GM21737 (cell line): ENCODE measurements around the gene FCN2.

Source experiments
- ATAC-seq: cut with Tn5 transposase; IDR thresholded peaks from one replicate; pipeline ENCODE4 v1.9.1; 2021; ENCODE audit warnings: mild to moderate bottlenecking, moderate library complexity; ENCODE audit not compliant: unreplicated experiment

The FCN2 gene

DNA sequence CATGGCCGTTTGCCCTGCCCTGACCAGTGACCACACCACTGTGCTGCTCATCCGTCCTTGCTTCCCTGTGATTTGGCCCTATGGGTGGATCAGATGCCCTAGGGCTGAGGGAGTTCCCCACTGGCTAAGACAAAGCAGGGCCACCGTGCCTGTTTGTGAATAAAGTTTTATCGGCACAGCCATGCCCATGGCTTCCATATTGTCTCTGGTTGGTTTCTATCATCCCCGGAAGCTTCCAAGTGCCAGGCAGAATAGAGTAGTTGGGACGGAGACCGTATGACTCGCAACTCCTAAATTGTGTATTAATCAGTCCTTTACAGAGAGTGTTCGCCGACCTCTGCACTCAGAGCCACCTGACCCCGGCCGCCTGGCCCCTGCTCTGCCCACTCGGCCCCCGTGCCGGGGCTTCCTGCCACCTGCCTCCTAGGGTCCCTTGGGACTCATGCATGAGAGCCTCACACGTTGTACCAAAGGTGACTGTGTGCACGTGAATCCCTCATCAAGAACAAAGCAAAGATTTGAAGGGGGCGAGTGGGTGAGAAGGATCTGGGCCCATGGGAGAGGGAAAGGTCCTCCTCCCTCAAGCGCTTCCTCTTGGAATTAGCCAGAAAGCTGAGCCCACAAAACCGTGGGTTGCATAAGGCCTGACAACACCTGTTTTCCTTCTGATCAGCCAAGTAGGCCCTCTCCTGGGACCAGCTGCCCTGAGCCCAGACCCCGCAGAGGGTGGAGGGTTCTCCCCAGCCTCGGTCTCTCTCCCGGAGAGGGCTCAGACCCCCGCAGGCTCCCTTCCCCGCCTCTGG lies 11.7 kb upstream of the FCN2 start:
- no peak for ATAC-seq

GRCh38 chr9:134869554-134870300 lies 10.9 kb upstream of the FCN2 start:
- ATAC-seq, result no peak

- ATAC-seq, result no peak
Measured at GRCh38 chr9:134870301-134870694, 10.3 kb upstream of the FCN2 start.

- no peak for ATAC-seq
Measured at GRCh38 chr9:134870746-134871662, 9.6 kb upstream of the FCN2 start.

GRCh38 chr9:134871697-134872340 lies 8.8 kb upstream of the FCN2 start:
- no peak for ATAC-seq

DNA sequence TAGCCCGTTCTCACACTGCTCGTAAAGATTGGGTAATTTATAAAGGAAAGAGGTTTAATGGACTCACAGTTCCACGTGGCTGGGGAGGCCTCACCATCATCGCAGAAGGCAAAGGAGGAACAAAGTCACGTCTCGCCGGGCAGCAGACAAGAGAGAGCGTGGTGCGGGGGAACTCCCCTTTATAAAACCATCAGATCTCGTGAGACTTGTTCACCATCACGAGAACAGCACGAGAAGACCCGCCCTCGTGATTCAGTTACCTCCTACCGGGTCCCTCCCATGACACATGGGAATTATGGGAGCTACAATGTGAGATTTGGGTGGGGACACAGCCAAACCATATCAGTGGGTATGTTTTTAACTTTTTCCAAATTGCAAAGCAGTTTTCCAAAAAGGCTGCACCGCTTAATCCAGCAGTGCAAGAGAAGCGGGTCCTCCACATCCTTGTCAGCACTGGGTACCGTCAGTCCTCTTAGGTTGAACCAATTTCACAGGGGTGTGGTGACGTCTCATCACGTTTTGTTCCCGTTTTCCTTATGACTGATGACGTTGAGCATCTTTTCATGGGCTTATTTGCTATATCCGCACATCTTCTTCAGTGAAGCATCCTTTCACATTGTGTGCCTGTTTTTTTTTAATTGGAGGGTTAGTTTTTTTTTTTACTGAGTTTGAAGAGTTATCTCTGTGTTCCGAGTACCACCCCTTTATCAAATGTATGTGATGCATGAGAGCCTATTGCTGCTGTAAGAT lies 8.0 kb upstream of the FCN2 start:
- no peak for ATAC-seq

GRCh38 chr9:134875371-134875770 lies 5.2 kb upstream of the FCN2 start:
- ATAC-seq, result no peak

DNA sequence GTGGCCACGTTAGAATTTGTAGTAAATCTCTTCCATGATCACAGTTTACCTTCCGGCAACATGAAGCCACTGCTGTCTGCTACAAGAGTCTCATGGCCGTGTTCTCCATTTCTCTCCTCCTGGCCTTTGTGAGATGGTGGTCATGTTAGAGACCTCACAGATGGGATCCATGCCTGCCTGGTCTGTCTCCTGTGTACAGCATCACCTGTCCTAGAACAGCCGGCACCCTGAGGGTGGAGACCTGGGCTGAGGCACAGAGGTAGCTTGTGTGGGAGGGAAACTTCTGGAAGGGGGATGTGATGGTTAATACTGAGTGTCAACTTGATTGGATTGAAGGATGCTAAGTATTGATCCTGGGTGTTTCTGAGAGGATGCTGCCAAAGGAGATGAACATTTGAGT lies 3.1 kb upstream of the FCN2 start:
- no peak for ATAC-seq

GRCh38 chr9:134879664-134880483 lies 736 bp upstream of the FCN2 start:
- no peak for ATAC-seq

GRCh38 chr9:134881313-134881670 lies 682 bp downstream of the FCN2 start:
- no peak for ATAC-seq

- no peak for ATAC-seq
Measured at GRCh38 chr9:134882204-134882785, 1.7 kb downstream of the FCN2 start.

DNA sequence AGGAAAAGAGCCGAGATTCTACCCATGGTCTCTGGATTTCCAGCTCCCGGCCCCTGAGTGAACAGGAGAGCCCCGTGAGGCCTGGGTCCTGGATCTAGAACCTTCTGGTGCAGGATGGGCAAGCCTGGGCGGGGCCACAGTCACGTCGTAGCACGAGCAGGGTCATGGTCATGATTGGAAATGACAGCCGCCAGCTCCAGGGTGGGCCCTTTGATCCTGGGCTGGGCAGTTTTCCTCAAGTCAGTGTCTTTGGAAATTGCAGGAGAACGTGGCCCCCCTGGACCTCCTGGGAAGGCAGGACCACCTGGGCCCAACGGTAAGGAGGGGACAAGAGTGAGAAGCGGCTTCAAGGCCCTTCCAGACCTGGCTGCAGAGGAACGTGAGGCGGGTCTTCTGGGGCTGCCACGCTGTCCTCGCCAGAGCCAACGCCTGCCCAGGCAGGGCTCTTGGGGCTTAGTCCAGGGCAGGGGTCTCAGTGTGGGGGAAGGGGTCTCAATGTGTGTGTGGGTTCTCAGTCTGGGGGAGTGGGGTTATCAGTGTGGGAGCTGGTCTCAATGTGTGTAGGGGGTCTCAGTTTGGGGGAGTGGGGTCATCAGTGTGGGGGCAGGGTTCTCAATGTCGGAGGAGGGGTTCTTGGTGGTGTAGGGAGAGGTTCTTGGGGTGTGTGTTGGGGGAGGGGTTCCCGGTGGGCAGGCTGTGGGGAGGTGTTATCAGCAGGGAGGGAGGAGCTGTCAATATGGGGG lies 2.6 kb downstream of the FCN2 start:
- ATAC-seq, result no peak

- ATAC-seq, result no peak
Measured at GRCh38 chr9:134884492-134884891, 3.9 kb downstream of the FCN2 start.

DNA sequence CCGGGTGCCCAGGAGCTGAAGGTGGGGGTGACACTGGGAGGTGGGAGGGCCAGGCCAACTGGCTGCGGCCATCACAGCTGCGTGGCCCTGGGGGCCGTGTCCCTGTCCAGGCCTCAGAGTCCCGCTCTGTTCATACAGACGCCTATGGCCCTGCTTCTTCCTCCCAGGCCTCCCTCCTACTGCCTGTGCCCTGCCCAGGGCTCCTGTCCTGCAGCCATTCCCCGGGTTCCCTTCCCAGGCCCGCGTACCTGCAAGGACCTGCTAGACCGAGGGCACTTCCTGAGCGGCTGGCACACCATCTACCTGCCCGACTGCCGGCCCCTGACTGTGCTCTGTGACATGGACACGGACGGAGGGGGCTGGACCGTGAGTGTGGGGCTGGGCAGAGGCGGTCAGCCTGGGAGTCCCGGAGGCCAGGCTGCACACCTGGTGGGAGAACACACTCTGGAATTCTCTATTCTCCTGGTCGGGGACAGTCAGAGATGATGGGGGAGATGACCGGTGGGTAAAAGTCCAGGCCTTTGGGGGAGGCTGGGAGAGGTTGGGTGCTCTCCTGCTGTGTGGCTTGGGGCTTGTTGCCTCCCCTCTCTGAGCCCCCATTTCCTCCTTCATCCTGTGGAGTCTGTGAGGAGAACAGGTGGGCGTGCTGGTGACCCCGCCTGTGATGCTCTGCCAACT lies 4.5 kb downstream of the FCN2 start:
- ATAC-seq, result no peak

DNA sequence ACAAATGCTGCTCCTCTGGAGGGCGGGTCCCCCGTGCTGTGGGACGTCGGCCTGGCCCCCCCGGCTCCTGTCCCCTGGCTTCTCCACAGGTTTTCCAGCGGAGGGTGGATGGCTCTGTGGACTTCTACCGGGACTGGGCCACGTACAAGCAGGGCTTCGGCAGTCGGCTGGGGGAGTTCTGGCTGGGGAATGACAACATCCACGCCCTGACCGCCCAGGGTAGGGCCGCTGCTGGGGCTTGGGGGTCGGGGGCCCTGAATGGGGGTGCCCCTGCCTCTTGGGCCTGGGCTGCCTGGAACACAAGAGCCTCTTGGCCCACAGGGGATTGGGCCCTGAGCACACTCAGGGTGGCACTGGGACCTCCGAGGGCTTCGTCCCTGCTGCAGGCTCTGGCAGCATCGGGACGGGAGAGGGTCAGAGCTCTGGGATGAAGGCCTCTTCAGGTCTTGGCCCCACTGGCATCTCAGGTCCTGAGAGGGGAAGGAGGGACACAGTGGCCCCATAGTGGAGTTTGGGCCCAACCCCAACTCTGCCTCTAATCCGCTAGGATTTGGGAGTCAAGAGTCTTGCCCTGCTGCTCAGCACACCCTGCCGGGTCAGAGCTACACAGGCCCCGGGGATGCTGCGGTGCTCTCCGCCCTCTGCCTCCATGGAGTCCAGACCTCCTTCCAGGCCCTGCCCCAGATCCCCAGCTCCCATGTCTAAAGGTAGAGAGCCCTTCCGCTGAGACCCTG lies 5.2 kb downstream of the FCN2 start:
- no peak for ATAC-seq

DNA sequence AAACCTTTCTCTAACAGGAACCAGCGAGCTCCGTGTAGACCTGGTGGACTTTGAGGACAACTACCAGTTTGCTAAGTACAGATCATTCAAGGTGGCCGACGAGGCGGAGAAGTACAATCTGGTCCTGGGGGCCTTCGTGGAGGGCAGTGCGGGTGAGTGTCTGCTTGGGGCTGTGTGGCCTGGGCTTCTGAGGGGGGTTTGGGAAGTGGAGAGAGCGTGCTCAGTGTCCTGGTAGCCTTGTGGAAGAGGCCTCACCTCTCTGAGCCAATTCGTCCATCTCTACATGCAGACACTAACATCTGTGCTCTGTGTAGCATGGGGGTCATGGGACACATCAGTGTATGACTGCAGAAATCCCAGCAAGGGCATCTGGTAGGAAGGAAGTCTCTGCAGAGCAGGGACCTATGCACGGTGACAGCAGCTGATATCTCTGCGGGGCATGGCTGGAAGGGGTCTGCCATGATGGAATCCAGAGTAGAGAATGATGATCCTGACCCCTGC lies 5.9 kb downstream of the FCN2 start:
- ATAC-seq, result no peak

GRCh38 chr9:134887219-134887618 lies 6.6 kb downstream of the FCN2 start:
- ATAC-seq, result no peak
